GM12878 (cell line): ENCODE results near the gene RARA. TPM values are rescaled to one million over a fixed set of nuclear protein-coding genes. Genes with fewer than 3 reads are reported as not detected.

Experiments used
- ATAC-seq: fragments of 200-7000 bp; cut with Tn5 transposase; 3 replicates; pipeline ENCODE4 v1.9.1; 2020; ENCODE audit warnings: mild to moderate bottlenecking, moderate library complexity
- BruUV-seq: library from RNA; stranded (reverse); fragments of 400-500 nt; replicated peaks from 2 replicates; lab custom pipeline; 2021; lab: Mats Ljungman, UMichigan
- CTCF ChIA-PET: fragments of 300-600 bp; sonication (Branson Sonifier 250); formaldehyde crosslinking; extraction: SDS; loops from one replicate; lab custom pipeline; 2021; ENCODE audit warnings: inconsistent platforms; lab: Yijun Ruan, JAX
- POLR2A ChIA-PET: fragments of 350-600 bp; formaldehyde crosslinking; extraction: SDS; loops from one replicate; lab custom pipeline; 2021; ENCODE audit warnings: inconsistent platforms; lab: Charles Lee
- RAD21 ChIA-PET: fragments of 300-600 bp; sonication (Branson Sonifier 250); formaldehyde crosslinking; loops from one replicate; lab custom pipeline; 2023; ENCODE audit warnings: antibody characterized with exemption; ENCODE audit not compliant: unreplicated experiment; lab: Charles Lee
- SMC1A ChIA-PET: fragments of 300-600 bp; sonication (Branson Sonifier 250); formaldehyde crosslinking; loops from one replicate; lab custom pipeline; 2023; ENCODE audit not compliant: unreplicated experiment, uncharacterized antibody; lab: Charles Lee
- DNase-seq: peaks from one replicate; pipeline ENCODE4 v3.0.0-alpha.2; 2011; ENCODE audit warnings: low read depth, low spot score
- FAIRE-seq: peaks from 3 replicates; lab custom pipeline; 2011; peaks lifted over from hg19 to GRCh38; lab: Jason Lieb, UNC
- H2AFZ ChIP-seq: 2 replicates; pipeline ENCODE4 v1.6.0; 2011; ENCODE audit warnings: low read depth, low read length, control low read depth; ENCODE audit not compliant: control insufficient read depth
- H3K27ac ChIP-seq: 2 replicates; pipeline ENCODE4 v1.5.1; 2011; ENCODE audit warnings: control low read depth; ENCODE audit not compliant: control insufficient read depth, insufficient read depth
- H3K27me3 ChIP-seq, 2 experiments: replicated peaks in 1 of 2; 2 replicates each; pipeline versions ENCODE4 v1.6.0 to v1.6.1; 2011; ENCODE audit warnings: low read length in 1 of 2; ENCODE audit not compliant: control insufficient read depth in 2 of 2, insufficient read depth in 2 of 2
- H3K36me3 ChIP-seq, 2 experiments: 2 replicates each; pipeline ENCODE4 v1.5.1; 2011; ENCODE audit warnings: low read length in 1 of 2; ENCODE audit not compliant: control insufficient read depth in 2 of 2, insufficient read depth in 2 of 2
- H3K4me1 ChIP-seq: 2 replicates; pipeline ENCODE4 v1.6.1; 2011; ENCODE audit warnings: mild to moderate bottlenecking, low read length, moderate library complexity, mixed read lengths; ENCODE audit not compliant: control insufficient read depth, insufficient read depth
- H3K4me2 ChIP-seq: 2 replicates; pipeline ENCODE4 v1.6.0; 2011; ENCODE audit warnings: control low read depth; ENCODE audit not compliant: control insufficient read depth, insufficient read depth
- H3K4me3 ChIP-seq: fragments of 200-600 bp; sonication (generic); 2 replicates; pipeline ENCODE4 v1.5.1; 2016
- H3K79me2 ChIP-seq: 2 replicates; pipeline ENCODE4 v1.6.0; 2011; ENCODE audit warnings: low read length; ENCODE audit not compliant: control insufficient read depth, insufficient read depth
- H3K9ac ChIP-seq: 2 replicates; pipeline ENCODE4 v1.8.0; 2011; ENCODE audit warnings: low read length, control low read depth, mixed read lengths; ENCODE audit not compliant: control insufficient read depth, insufficient read depth
- H3K9me3 ChIP-seq: replicated peaks from 3 replicates; pipeline ENCODE4 v1.5.1; 2011; ENCODE audit warnings: mild to moderate bottlenecking, low read length; ENCODE audit not compliant: control insufficient read depth, insufficient read depth
- H4K20me1 ChIP-seq: 2 replicates; pipeline ENCODE4 v1.6.0; 2011; ENCODE audit not compliant: control insufficient read depth, insufficient read depth
- HDAC6 ChIP-seq: fragments of 200-600 bp; sonication (generic); IDR thresholded peaks from one replicate; pipeline ENCODE4 v1.8.0; 2017; ENCODE audit warnings: antibody characterized with exemption; ENCODE audit not compliant: unreplicated experiment
- NKRF ChIP-seq: fragments of 450-650 bp; conservative IDR thresholded peaks from 2 replicates; pipeline ENCODE4 v1.6.1; 2017; ENCODE audit warnings: mild to moderate bottlenecking, moderate library complexity
- PRDM15 ChIP-seq: fragments of 450-650 bp; formaldehyde crosslinking; IDR thresholded peaks from 2 replicates; pipeline ENCODE4 v1.4.0; 2020; ENCODE audit warnings: mild to moderate bottlenecking, moderate library complexity
- RFX5 ChIP-seq: IDR thresholded peaks from 2 replicates; pipeline ENCODE4 v1.6.1; 2011; ENCODE audit warnings: low read depth, low read length, improper control_type of control experiment
- SREBF2 ChIP-seq: IDR thresholded peaks from 2 replicates; pipeline ENCODE4 v1.6.1; 2012; ENCODE audit warnings: mild to moderate bottlenecking, low read length
- STAT3 ChIP-seq: IDR thresholded peaks from 2 replicates; pipeline ENCODE4 v1.6.1; 2011; ENCODE audit warnings: low read depth, low read length, improper control_type of control experiment
- ZBTB11 ChIP-seq: fragments of 450-650 bp; formaldehyde crosslinking; IDR thresholded peaks from 2 replicates; pipeline ENCODE4 v1.5.0; 2022; ENCODE audit warnings: mild to moderate bottlenecking, missing genetic modification characterization
- ZNF622 ChIP-seq: fragments of 450-650 bp; IDR thresholded peaks from 2 replicates; pipeline ENCODE4 v1.6.1; 2017; ENCODE audit warnings: mild to moderate bottlenecking, inconsistent platforms
- WGBS: methylation state at CpG from one replicate; pipeline ENCODE4 v1.1.6; 2016; ENCODE audit warnings: low lambda C conversion rate; ENCODE audit not compliant: insufficient replicate concordance, insufficient coverage; ENCODE audit errors: missing lambda C conversion rate; 5-methylcytosine and 5-hydroxymethylcytosine counted together
- in situ Hi-C: fragments of 300-500 bp; cut with MboI; formaldehyde crosslinking; loops from 9 replicates; pipeline ENCODE4 v1.14.3; 2018; ENCODE audit warnings: mixed read lengths
- intact Hi-C: fragments of 100-400 bp; cut with micrococcal nuclease; formaldehyde crosslinking; loops from one replicate; pipeline ENCODE4 v1.14.2; 2022; ENCODE audit not compliant: unreplicated experiment
- polyA plus RNA-seq, 11 experiments: library from polyadenylated mRNA; depleted of rRNA in 4 of 11; unstranded in 6 of 11; stranded (reverse) in 5 of 11; fragments of >200 nt; fragmentation: Nextera tagmentation in 4 of 11; fragmentation: Illumina TruSeq in 1 of 11; extraction: Ambion mirVana in 4 of 11; extraction: Trizol in 1 of 11; gene quantifications; 1 replicate in 1 of 11; 2 replicates in 10 of 11; pipeline versions ENCODE4 v1.2.1 to v1.2.3, GENCODE V29; 2011 to 2016; ENCODE audit warnings: inconsistent platforms in 2 of 11, missing spikeins in 2 of 11, low read depth in 1 of 11
- total RNA-seq, 4 experiments: library from RNA; depleted of rRNA in 3 of 4; stranded (reverse); fragments of >200 nt in 3 of 4; fragmentation: Illumina TruSeq in 1 of 4; extraction: Trizol in 1 of 4; gene quantifications; 2 replicates each; pipeline versions ENCODE4 v1.2.1 to v1.2.3, GENCODE V29; 2013 to 2021
- TF ChIP-seq, protein P1 (sequence below): fragments of 450-650 bp; formaldehyde crosslinking; IDR thresholded peaks from 2 replicates; pipeline ENCODE4 v1.4.0; 2022; ENCODE audit warnings: mild to moderate bottlenecking, moderate library complexity

RARA gene
- total and polyA plus RNA-seq, 10 of the 15 experiments (the other 5 are each of a cell fraction or from before 2014, with no cell fraction given): 0.13 to 33.6 (median 13.6) TPM

- in situ Hi-C loops (loop anchor here (5.0 kb wide), 1 partner anchor 230 kb away; no protein-coding TSS in a partner anchor), intact Hi-C loops (no loop called here)
- FAIRE-seq (no peak), DNase-seq (no peak), ATAC-seq (no peak)
- Histone ChIP-seq H3K4me3 (no peak overlapping the region), H3K4me2 (no peak overlapping the region), H2AFZ (no peak overlapping the region), H3K27ac (no peak overlapping the region), H3K27me3 (no peaks in the 10 kb centered on the region), H4K20me1 (no peaks in the 10 kb centered on the region), H3K9me3 (no peaks in the 10 kb centered on the region), H3K79me2 (no peaks in the 10 kb centered on the region; the same call in none of the 2 replicates), H3K4me1 (peaks cover 49% of the 10 kb centered on the region), H3K36me3 (peaks cover 0 to 4% of the 10 kb centered on the region in 2 experiments; a peak in 3 of 4 replicates), H3K9ac (no peak overlapping the region)
- ChIA-PET SMC1A (interaction anchor here (0.7 to 11.2 kb wide), 13 partner anchors 8 to 226 kb away, joined by 3 to 172 read pairs (median 5); partner anchors contain the start of genes CDC6 and TOP2A), RAD21 (interaction anchor here (0.7 to 18.7 kb wide), 13 partner anchors 8 to 235 kb away, joined by 3 to 271 read pairs (median 5); partner anchors contain the start of genes TOP2A and WIPF2), CTCF (interaction anchor here (0.7 to 10.6 kb wide), 18 partner anchors 11 to 307 kb away, joined by 3 to 311 read pairs (median 6); partner anchors contain the start of genes CDC6, GJD3 and TOP2A), POLR2A (interaction anchor here (0.6 to 9.8 kb wide), 16 partner anchors 10 to 1617 kb away, joined by 3 to 123 read pairs (median 4); partner anchors contain the start of gene CDC6)
- BruUV-seq: no TSS peak
- WGBS: 50% methylated on average over 3 of the region's 3 CpGs
- TF ChIP-seq STAT3 (no peak), PRDM15 (no peak), RFX5 (no peak), HDAC6 (no peak), SREBF2 (no peak), NKRF (no peak), ZNF622 (no peak), ZBTB11 (CRISPR knock-in tag) (no peak)
- TF ChIP-seq, protein P1, sequence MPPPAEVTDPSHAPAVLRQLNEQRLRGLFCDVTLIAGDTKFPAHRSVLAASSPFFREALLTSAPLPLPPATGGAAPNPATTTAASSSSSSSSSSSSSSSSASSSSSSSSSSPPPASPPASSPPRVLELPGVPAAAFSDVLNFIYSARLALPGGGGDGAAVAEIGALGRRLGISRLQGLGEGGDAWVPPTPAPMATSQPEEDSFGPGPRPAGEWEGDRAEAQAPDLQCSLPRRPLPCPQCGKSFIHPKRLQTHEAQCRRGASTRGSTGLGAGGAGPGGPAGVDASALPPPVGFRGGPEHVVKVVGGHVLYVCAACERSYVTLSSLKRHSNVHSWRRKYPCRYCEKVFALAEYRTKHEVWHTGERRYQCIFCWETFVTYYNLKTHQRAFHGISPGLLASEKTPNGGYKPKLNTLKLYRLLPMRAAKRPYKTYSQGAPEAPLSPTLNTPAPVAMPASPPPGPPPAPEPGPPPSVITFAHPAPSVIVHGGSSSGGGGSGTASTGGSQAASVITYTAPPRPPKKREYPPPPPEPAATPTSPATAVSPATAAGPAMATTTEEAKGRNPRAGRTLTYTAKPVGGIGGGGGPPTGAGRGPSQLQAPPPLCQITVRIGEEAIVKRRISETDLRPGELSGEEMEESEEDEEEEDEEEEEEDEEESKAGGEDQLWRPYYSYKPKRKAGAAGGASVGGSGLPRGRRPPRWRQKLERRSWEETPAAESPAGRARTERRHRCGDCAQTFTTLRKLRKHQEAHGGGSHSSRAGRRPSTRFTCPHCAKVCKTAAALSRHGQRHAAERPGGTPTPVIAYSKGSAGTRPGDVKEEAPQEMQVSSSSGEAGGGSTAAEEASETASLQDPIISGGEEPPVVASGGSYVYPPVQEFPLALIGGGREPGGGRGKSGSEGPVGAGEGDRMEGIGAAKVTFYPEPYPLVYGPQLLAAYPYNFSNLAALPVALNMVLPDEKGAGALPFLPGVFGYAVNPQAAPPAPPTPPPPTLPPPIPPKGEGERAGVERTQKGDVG: no peak
Observed at GRCh38 chr17:40307740-40308239, 1.2 kb upstream of the RARA start.
